ENCODE measurements around the gene MIDN.
"Not testable (repeated sequence)": the region's sequence is repeated elsewhere in the genome, so short reads cannot be mapped to it uniquely, and the experiment has no call there.

Gene MIDN

DNA sequence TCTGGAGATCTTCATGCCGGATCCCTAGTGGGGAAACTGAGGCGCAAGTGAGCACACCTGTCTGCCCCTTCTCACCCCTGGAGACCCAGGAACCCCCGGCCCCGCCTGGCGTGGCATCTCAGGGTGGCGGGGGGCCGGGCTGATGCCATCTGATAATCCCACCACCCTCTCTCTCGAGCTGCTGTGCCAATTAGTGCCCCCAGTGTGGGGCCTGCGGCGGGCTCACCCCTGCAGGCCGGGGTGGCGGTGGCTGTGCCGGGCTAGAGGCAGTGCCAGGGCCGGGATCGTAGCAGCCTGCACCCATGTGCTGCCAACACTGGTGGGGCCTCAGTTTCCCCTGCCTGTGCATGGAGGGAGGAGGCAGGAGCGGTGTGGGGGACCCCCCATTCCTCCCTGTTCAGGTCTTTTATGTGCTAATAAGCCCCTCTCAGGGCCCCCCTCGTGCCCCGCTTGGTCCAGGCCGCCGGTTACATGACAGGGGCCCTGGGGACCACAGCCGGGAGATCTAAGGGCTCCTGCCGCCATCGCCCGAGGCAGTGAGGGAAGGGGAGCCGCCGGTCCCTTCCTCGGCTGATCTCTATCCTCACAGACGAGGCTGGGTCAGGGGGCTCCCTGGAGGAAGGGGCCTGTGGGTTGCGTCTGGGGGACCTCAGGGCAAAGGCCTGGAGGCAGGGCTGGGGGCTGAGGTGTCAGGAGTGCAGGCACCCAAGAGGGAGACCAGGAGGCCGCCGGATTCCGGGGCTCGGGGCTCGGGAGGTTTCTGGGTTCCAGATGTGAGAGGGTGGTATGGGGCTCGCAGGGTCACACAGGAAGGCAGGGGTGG, 45.6 kb downstream of the MIDN start:
- no peak for DNase-seq (ENCODE audit: low read depth in 2 of 2)

DNA sequence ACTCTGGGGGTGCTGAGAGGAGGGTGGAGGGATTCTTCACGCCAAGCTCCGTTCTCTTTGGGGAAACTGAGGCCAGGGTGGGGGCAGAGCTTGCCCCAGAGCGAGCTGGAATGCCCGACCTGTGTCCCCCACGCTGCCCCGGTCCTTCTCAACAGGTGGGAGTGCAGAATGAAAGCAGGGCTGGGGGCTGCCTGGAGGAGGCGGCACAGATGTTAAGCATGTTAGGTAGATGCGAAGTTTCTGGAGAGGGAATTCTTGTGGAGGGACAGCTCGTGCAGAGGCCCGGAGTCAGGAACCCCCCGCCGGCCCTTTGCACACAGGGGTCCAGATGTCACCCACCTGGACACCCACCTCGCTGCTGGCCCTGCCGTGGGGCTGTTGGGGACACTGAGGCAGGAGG, 46.3 kb downstream of the MIDN start:
- DNase-seq (ENCODE audit: low read depth in 2 of 2) = no peak

DNA sequence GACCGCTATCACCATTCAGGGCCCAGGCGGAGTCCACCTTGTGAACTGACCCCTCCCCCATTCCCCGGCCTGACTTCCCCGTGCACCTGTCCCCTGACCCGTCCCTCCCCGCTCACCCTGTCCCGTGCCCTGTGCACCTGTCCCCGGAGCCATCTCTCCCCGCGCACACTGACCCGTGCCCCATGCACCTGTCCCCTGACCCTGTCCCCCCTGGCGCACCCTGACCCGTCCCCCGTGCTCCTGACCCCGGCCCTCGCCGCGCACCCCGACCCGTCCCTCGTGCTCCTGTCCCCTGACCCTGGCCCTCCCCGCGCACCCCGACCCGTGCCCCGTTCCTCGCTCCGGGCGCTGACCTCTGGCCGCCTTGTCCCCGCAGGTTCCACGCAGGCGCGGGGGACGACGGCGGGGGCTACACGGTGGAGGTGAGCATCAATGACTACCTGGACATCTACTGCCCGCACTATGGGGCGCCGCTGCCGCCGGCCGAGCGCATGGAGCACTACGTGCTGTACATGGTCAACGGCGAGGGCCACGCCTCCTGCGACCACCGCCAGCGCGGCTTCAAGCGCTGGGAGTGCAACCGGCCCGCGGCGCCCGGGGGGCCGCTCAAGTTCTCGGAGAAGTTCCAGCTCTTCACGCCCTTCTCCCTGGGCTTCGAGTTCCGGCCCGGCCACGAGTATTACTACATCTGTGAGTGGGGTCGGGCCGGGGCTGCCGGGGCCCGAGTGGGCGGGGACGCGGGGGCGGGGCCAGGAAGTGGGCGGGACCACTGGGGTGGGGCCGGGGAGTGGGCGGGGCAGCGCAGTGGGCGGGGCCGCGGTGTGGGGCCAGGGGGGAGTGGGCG, 47.0 kb downstream of the MIDN start:
- peak in 1 of 2 donors; percentile 26 for DNase-seq (ENCODE audit: low read depth in 2 of 2)

GRCh38 chr19:1296078-1296477, 47.7 kb downstream of the MIDN start:
- DNase-seq (ENCODE audit: low read depth in 2 of 2) = no peak

DNA sequence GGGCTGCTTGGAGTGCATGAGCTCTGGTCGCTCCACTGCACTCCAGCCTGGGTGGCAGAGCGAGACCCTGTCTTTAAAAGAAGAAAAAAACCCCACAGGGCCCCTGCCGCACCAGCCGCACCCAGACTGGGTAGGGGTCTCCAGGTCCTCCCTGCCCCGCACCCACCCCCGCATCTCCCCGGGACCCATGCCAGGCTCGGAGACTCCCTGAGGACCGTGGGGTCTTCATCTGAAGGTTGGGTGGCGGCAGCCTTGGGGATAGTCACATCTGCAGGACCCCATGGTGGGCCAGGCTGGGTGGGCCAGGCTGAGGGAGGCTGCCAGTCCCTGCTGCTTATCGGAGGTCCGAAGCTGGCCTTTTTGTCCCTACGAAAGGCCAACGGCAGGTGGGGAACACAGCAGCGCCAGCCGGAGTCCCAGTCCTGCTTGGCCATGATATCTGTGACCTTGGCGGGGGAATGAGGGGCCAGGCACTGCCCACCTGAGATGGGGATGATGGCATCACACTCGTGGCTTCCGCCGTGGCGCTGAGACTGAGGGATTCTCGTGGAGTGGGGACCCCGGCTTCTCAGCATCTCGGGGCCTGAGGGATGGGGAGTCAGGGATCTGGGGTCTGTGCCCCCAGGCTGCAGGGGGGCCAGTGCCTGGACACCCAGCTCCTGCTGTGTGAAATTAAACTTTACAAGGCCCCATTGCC, 48.3 kb downstream of the MIDN start:
- DNase-seq (ENCODE audit: low read depth in 2 of 2) = no peak

GRCh38 chr19:1298235-1298634, 49.9 kb downstream of the MIDN start:
- no peak for DNase-seq (ENCODE audit: low read depth in 2 of 2)

DNA sequence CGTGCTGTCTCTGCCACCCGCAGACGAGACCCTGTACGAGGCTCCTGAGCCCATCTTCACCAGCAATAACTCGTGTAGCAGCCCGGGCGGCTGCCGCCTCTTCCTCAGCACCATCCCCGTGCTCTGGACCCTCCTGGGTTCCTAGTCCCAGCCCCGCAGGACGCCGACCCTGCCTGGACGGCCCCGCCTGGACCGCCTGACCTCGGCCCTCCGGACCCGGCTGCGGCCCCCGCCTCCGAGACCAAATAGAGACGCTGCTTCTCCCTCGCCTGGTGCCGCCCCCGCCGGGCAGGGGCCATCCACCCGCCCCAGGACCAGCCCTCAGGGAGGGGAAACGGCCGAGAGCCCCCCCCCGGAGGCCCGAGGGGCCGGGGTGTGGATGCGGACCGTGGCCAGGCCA, 51.4 kb downstream of the MIDN start:
- no peak for DNase-seq (ENCODE audit: low read depth in 2 of 2)

DNA sequence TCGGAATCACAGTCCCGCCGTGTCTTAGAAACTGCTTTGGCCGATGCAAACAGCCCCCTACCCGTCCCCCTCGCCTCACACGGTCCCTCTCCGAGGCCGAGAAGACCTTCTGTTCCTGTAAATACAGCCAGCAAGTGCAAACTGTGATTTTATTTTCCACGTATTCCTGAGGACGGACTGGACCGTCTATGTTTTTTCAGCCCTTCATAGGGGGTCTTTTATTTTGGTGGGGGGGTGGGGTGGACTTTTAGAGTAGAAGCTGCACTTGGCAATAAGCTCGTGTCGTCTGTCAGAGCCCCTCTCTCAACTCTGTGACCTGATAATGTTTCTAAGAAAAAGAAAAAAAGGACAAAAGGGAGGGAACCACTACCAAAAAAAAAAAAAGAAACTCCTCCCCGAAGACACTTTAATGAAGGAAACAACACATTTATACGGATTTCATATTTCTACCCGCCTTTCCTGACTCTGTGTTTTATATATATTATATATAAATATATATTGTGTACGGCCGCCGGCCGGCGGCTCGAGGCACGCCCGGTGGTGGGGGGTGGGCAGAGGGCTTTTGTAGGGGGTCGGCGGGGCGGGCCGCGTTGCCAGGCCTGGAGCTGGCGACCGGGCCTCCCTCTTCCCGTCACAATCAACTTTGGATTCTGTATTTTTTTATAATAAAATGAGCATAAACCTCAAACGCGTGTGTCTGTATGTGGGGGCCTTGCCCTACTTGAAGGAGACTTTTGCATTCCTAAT, 52.5 kb downstream of the MIDN start:
- no peak for DNase-seq (ENCODE audit: low read depth in 2 of 2)

- no peak for DNase-seq (ENCODE audit: low read depth in 2 of 2)
These were observed 54.3 kb downstream of the MIDN start for GRCh38 chr19:1302533-1303239.

DNA sequence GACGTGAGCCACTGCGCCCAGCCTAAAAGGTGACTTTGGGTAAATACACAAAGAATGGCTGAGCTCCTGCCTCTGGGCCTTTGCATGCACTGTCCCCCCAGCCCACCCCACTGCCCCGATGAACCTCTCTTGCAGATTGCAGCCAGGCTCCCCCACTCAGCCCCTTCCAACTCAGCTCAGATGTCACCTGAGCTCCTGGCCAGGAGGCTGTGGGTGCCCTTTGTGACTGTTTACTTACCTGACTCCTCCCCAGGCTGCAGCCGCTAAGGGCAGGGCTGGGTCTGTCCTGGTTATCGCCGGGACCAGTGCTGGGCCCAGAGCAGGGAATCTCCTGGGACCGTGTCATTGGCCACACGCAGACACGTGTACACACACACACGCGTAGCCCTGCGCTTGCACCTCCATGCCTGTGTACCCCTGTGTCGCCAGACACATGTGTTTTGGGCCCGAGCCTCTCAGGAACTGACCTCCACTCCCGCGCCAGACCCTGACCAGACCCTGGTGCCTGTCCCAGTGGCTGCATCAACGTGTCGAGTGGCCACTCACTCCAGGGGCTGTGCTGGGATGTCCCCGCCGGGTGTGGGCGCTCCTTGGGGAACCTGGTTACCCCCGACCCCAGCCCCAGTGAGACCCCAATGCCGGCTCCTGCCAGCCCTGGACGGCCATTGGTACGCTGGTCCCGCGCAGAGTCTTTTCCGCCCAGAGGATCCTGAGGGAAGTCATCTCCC, 56.0 kb downstream of the MIDN start:
- no peak for DNase-seq (ENCODE audit: low read depth in 2 of 2)

DNA sequence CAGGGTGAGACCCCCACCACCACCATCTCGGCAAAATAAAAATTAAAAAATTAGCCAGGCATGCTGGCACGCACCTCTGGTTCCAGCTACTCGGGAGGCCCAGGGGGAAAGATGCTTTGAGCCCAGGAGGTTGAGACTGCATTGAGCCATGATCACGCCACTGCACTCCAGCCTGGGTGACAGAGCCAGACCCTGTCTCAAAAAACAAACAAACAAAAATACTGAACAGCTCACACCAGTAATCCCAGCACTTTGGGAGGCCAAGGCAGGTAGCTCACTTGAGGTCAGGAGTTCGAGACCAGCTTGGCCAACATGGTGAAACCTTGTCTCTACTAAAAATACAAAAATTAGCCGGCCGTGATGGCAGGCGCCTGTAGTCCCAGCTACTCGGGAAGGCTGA, 57.0 kb downstream of the MIDN start:
- DNase-seq (ENCODE audit: low read depth in 2 of 2) = not testable (repeated sequence)

DNA sequence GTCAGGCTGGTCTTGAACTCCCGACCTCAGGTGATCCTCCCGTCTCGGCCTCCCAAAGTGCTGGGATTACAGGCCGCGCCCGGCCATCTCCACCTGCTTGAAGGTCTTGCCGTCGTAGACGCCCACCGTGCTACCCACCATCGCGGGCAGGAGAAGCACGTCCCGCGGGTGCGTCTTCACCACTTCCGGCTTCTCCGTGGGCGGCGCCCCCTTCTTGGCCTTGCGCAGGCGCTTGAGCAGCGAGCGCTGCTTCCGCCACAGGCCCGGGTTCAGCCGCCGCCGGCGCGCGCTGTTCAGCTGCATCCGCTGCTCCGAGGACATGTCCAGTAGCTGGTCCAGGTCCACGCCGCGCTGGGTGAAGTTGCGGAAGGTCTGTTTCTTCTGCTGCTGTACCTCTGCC, 58.9 kb downstream of the MIDN start:
- no peak for DNase-seq (ENCODE audit: low read depth in 2 of 2)

DNA sequence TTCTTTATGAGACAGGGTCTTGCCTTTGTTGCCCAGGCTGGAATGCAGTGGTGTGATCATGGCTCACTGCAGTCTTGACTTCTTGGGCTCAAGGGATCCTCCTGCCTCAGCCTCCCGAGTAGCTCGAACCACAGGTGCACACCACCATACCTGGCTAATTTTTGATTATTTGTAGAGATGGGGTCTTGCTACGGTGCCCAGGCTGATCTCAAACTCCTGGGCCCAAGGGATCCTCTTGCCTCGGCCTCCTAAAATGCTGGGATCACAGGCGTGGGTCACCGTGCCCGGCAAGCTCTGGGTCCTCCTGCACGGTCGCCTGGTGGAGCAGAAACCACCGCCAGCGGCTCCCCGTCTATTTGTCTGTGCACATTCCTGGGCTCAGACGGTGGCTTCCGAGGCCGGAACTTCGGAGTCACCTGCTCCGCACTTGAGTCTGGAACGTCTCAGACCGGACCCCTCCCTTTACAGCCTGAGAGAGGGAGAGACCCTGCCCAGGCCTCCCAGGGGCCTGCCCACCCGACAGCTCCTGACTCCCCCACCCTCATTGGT, 59.4 kb downstream of the MIDN start:
- no peak for DNase-seq (ENCODE audit: low read depth in 2 of 2)

GRCh38 chr19:1308718-1309117, 60.3 kb downstream of the MIDN start:
- no peak for DNase-seq (ENCODE audit: low read depth in 2 of 2)

All from stimulated activated CD8-positive, alpha-beta memory T cell treated with anti-CD3 and anti-CD28 coated beads, Interleukin-2, amount 100 ng/mL, for 1 hour (primary cell).